PC-3 (cell line): Measurements from ENCODE around the gene AIG1. TPM values are rescaled to one million over a fixed set of nuclear protein-coding genes. Genes with fewer than 3 reads are reported as not detected.

Experiments used
- ATAC-seq: fragments of 200-7000 bp; cut with Tn5 transposase; 2 replicates; pipeline ENCODE4 v1.9.1; 2020; ENCODE audit warnings: mild to moderate bottlenecking, moderate library complexity
- BruUV-seq: library from RNA; stranded (reverse); fragments of 400-500 nt; replicated peaks from 2 replicates; lab custom pipeline; 2021; lab: Mats Ljungman, UMichigan
- CTCF ChIA-PET: fragments of 300-600 bp; sonication (Branson Sonifier 250); formaldehyde crosslinking; loops from one replicate; lab custom pipeline; 2022; ENCODE audit warnings: antibody characterized with exemption; lab: Charles Lee
- POLR2A ChIA-PET: fragments of 300-600 bp; sonication (Branson Sonifier 250); formaldehyde crosslinking; loops from one replicate; lab custom pipeline; 2022; ENCODE audit warnings: antibody characterized with exemption; ENCODE audit not compliant: unreplicated experiment; lab: Charles Lee
- DNase-seq: peaks from one replicate; pipeline ENCODE4 v3.0.0-alpha.2; 2015
- H2AFZ ChIP-seq: fragments of 300-600 bp; sonication (generic); 2 replicates; pipeline ENCODE4 v1.6.0; 2016; ENCODE audit warnings: antibody characterized with exemption, low read length
- H3F3A ChIP-seq: fragments of 300-600 bp; sonication (generic); one replicate; pipeline ENCODE4 v1.6.0; 2017; ENCODE audit warnings: antibody characterized with exemption, low read length, control low read depth, mild to moderate bottlenecking; ENCODE audit not compliant: unreplicated experiment
- H3K27ac ChIP-seq: fragments of 300-600 bp; sonication (generic); 2 replicates; pipeline ENCODE4 v1.5.1; 2016; ENCODE audit warnings: mild to moderate bottlenecking, low read length
- H3K27me3 ChIP-seq: fragments of 300-600 bp; sonication (generic); 2 replicates; pipeline ENCODE4 v1.6.1; 2016; ENCODE audit warnings: low read length, mixed read lengths
- H3K36me3 ChIP-seq: fragments of 300-600 bp; sonication (generic); 2 replicates; pipeline ENCODE4 v1.6.1; 2016; ENCODE audit warnings: low read depth, mixed run types, low read length, mixed read lengths
- H3K4me1 ChIP-seq: fragments of 300-600 bp; sonication (generic); 2 replicates; pipeline ENCODE4 v1.5.1; 2016; ENCODE audit warnings: low read length; ENCODE audit not compliant: insufficient read depth
- H3K4me2 ChIP-seq: fragments of 300-600 bp; sonication (generic); 2 replicates; pipeline ENCODE4 v1.6.0; 2016; ENCODE audit warnings: low read length
- H3K4me3 ChIP-seq: fragments of 300-600 bp; sonication (generic); 2 replicates; pipeline ENCODE4 v1.5.1; 2016; ENCODE audit warnings: mild to moderate bottlenecking, low read length, mixed read lengths
- H3K79me2 ChIP-seq: fragments of 300-600 bp; sonication (generic); 2 replicates; pipeline ENCODE4 v1.6.1; 2017; ENCODE audit warnings: low read length, mixed read lengths
- H3K9ac ChIP-seq: fragments of 300-600 bp; sonication (generic); 2 replicates; pipeline ENCODE4 v1.6.0; 2016; ENCODE audit warnings: mild to moderate bottlenecking, low read length
- H3K9me2 ChIP-seq: fragments of 300-600 bp; sonication (generic); replicated peaks from 2 replicates; pipeline ENCODE4 v1.6.1; 2016; ENCODE audit warnings: mixed run types, low read length, mixed read lengths
- H3K9me3 ChIP-seq: fragments of 300-600 bp; sonication (generic); 2 replicates; pipeline ENCODE4 v1.6.1; 2016; ENCODE audit warnings: low read length, mixed read lengths
- H4K20me1 ChIP-seq: fragments of 300-600 bp; sonication (generic); 2 replicates; pipeline ENCODE4 v1.6.1; 2016; ENCODE audit warnings: low read length, mixed read lengths
- CTCF ChIP-seq: fragments of 300-600 bp; sonication (generic); conservative IDR thresholded peaks from 2 replicates; pipeline ENCODE4 v1.5.1; 2017; ENCODE audit warnings: antibody characterized with exemption, low read depth, mild to moderate bottlenecking, low read length
- EZH2 ChIP-seq: fragments of 300-600 bp; sonication (generic); IDR thresholded peaks from one replicate; pipeline ENCODE4 v1.6.1; 2017; ENCODE audit warnings: antibody characterized with exemption, mild to moderate bottlenecking, low read length; ENCODE audit not compliant: unreplicated experiment
- EZH2phosphoT487 ChIP-seq: fragments of 300-600 bp; sonication (generic); IDR thresholded peaks from 2 replicates; pipeline ENCODE4 v1.6.1; 2018; ENCODE audit warnings: mild to moderate bottlenecking, antibody characterized with exemption, low read length, borderline replicate concordance
- intact Hi-C: fragments of 100-400 bp; cut with micrococcal nuclease; formaldehyde crosslinking; loops from 2 replicates; pipeline ENCODE4 v1.9.0; 2023
- total RNA-seq: library from RNA; depleted of rRNA; stranded (reverse); fragments of >200 nt; gene quantifications from 2 replicates; pipeline ENCODE4 v1.2.3, GENCODE V29; 2014

The AIG1 gene
- total RNA-seq, 1 experiment from 2014 or later, result 32.7 TPM

GRCh38 chr6:143215363-143215762, 154.7 kb downstream of the AIG1 start:
- CTCF ChIA-PET, result no interaction called here
- Histone ChIP-seq H3K79me2 (no peaks in the 10 kb centered on the region), H3F3A (no peaks in the 10 kb centered on the region), H3K9me3 (no peaks in the 10 kb centered on the region), H3K27ac (no peak overlapping the region), H3K9ac (no peak overlapping the region), H4K20me1 (no peaks in the 10 kb centered on the region), H3K36me3 (no peaks in the 10 kb centered on the region), H3K4me2 (0 out of 2 replicates have a peak overlapping the region, but pooled peaks have one; percentile 6), H3K9me2 (no peaks in the 10 kb centered on the region), H3K27me3 (no peaks in the 10 kb centered on the region), H3K4me1 (peaks cover 12% of the 10 kb centered on the region), H2AFZ (no peak overlapping the region), H3K4me3 (no peak overlapping the region)
- BruUV-seq, result no TSS peak
- intact Hi-C loops, result no loop called here
- POLR2A ChIA-PET, result no interaction called here
- DNase-seq, result peak; percentile 49
- no peak for TF ChIP-seq CTCF
- no peak for TF ChIP-seq EZH2phosphoT487
- no peak for TF ChIP-seq EZH2
- ATAC-seq, result peak; percentile 86

GRCh38 chr6:143215771-143216170, 155.1 kb downstream of the AIG1 start:
- peaks cover 12% of the 10 kb centered on the region for H3K4me1 ChIP-seq
- no peak for DNase-seq
- intact Hi-C loops, result no loop called here
- H3K4me2 ChIP-seq, result 0 out of 2 replicates have a peak overlapping the region, but pooled peaks have one; percentile 6
- no TSS peak for BruUV-seq
- POLR2A ChIA-PET, result no interaction called here
- no peak overlapping the region for H3K27ac ChIP-seq
- H4K20me1 ChIP-seq, result no peaks in the 10 kb centered on the region
- H3K27me3 ChIP-seq, result no peaks in the 10 kb centered on the region
- no peak overlapping the region for H2AFZ ChIP-seq
- H3K4me3 ChIP-seq, result no peak overlapping the region
- no peaks in the 10 kb centered on the region for H3K9me2 ChIP-seq
- H3F3A ChIP-seq, result no peaks in the 10 kb centered on the region
- H3K36me3 ChIP-seq, result no peaks in the 10 kb centered on the region
- no peaks in the 10 kb centered on the region for H3K9me3 ChIP-seq
- H3K9ac ChIP-seq, result no peak overlapping the region
- no peak for ATAC-seq
- TF ChIP-seq EZH2 (no peak), EZH2phosphoT487 (no peak), CTCF (no peak)
- CTCF ChIA-PET, result no interaction called here
- H3K79me2 ChIP-seq, result no peaks in the 10 kb centered on the region

- CTCF ChIA-PET, result no interaction called here
- H3K27ac ChIP-seq, result no peak overlapping the region
- ATAC-seq, result no peak
- intact Hi-C loops, result no loop called here
- H3K9me2 ChIP-seq, result no peaks in the 10 kb centered on the region
- no peak overlapping the region for H3K9ac ChIP-seq
- TF ChIP-seq EZH2phosphoT487 (no peak), EZH2 (no peak), CTCF (no peak)
- H4K20me1 ChIP-seq, result no peaks in the 10 kb centered on the region
- no TSS peak for BruUV-seq
- no peaks in the 10 kb centered on the region for H3F3A ChIP-seq
- H3K36me3 ChIP-seq, result no peaks in the 10 kb centered on the region
- H3K27me3 ChIP-seq, result no peaks in the 10 kb centered on the region
- H2AFZ ChIP-seq, result no peak overlapping the region
- no peaks in the 10 kb centered on the region for H3K9me3 ChIP-seq
- H3K4me1 ChIP-seq, result peaks cover 12% of the 10 kb centered on the region
- no peak overlapping the region for H3K4me2 ChIP-seq
- H3K4me3 ChIP-seq, result no peak overlapping the region
- DNase-seq, result no peak
- H3K79me2 ChIP-seq, result no peaks in the 10 kb centered on the region
- POLR2A ChIA-PET, result no interaction called here
Observed at GRCh38 chr6:143218233-143218632, 157.5 kb downstream of the AIG1 start.
